HG02870 (cell line): Measurements from ENCODE around the gene NGB.
"Not testable (repeated sequence)": the region's sequence is repeated elsewhere in the genome, so short reads cannot be mapped to it uniquely, and the experiment has no call there.

Source experiments
- ATAC-seq: cut with Tn5 transposase; IDR thresholded peaks from one replicate; pipeline ENCODE4 v1.9.1; 2021; ENCODE audit warnings: mild to moderate bottlenecking, moderate library complexity; ENCODE audit not compliant: unreplicated experiment

The NGB gene

GRCh38 chr14:77296906-77297305, 25.9 kb upstream of the NGB start:
- ATAC-seq: no peak

- no peak for ATAC-seq
These were observed 25.1 kb upstream of the NGB start for GRCh38 chr14:77296155-77296554.

GRCh38 chr14:77290705-77291104, 19.7 kb upstream of the NGB start:
- ATAC-seq: no peak

GRCh38 chr14:77286576-77286975, 15.6 kb upstream of the NGB start:
- ATAC-seq: no peak

- ATAC-seq: no peak
These were observed 13.5 kb upstream of the NGB start for GRCh38 chr14:77284466-77284865.

- ATAC-seq: no peak
These were observed 13.1 kb upstream of the NGB start for GRCh38 chr14:77284066-77284465.

GRCh38 chr14:77281852-77282410, 10.9 kb upstream of the NGB start:
- ATAC-seq: no peak

- not testable (repeated sequence) for ATAC-seq
These were observed 9.9 kb upstream of the NGB start for GRCh38 chr14:77280921-77281320.

GRCh38 chr14:77279719-77280118, 8.7 kb upstream of the NGB start:
- ATAC-seq: no peak

- ATAC-seq: no peak
These were observed 7.6 kb upstream of the NGB start for GRCh38 chr14:77278461-77279230.

GRCh38 chr14:77276959-77277358, 6.0 kb upstream of the NGB start:
- ATAC-seq: no peak

GRCh38 chr14:77276295-77276935, 5.4 kb upstream of the NGB start:
- ATAC-seq: no peak

- ATAC-seq: no peak
These were observed 4.6 kb upstream of the NGB start for GRCh38 chr14:77275601-77276017.

- ATAC-seq: no peak
These were observed 4.1 kb upstream of the NGB start for GRCh38 chr14:77275041-77275580.

GRCh38 chr14:77273796-77274195, 2.8 kb upstream of the NGB start:
- ATAC-seq: no peak

- no peak for ATAC-seq
These were observed 1.3 kb upstream of the NGB start for GRCh38 chr14:77272261-77272660.

- no peak for ATAC-seq
These were observed 469 bp downstream of the NGB start for GRCh38 chr14:77270361-77271112.

- no peak for ATAC-seq
These were observed 1.9 kb downstream of the NGB start for GRCh38 chr14:77268989-77269600.

GRCh38 chr14:77267937-77268699, 2.9 kb downstream of the NGB start:
- ATAC-seq: no peak

- no peak for ATAC-seq
These were observed 4.7 kb downstream of the NGB start for GRCh38 chr14:77266336-77266735.
